ENCODE measurements around the gene ANKRD52. TPM values are rescaled to one million over a fixed set of nuclear protein-coding genes. Genes with fewer than 3 reads are reported as not detected.

The ANKRD52 gene
- total and polyA plus RNA-seq, 5 donors from 2014 or later, result 5.0 to 40.1 (median 6.9) TPM

- Histone ChIP-seq H3K27ac (ENCODE audit: insufficient read depth, low read length, poor library complexity, severe bottlenecking) (peak within 1 kb of the TSS; percentile 86), H3K4me3 (ENCODE audit: low read depth, low read length) (peak within 1 kb of the TSS; percentile 84), H3K36me3 (ENCODE audit: control insufficient read depth, insufficient read depth, low read length) (peaks cover 23% of the 10 kb centered on the region), H3K4me1 (ENCODE audit: control insufficient read depth, insufficient read depth, low read length, poor library complexity, severe bottlenecking) (peaks cover 32% of the 10 kb centered on the region), H3K27me3 (ENCODE audit: control insufficient read depth, insufficient read depth, low read length) (no peaks in the 10 kb centered on the region), H3K9me3 (ENCODE audit: control insufficient read depth in 2 of 2, low read length in 2 of 2) (no peaks in the 10 kb centered on the region)
- Mint-ChIP-seq H3K4me3 (peak within 1 kb of the TSS; percentile 95 to 99 (median 96)), H3K36me3 (peaks cover 15% of the 10 kb centered on the region), H3K9me3 (peaks cover 0 to 1% (median 0%) of the 10 kb centered on the region in 7 donors), H3K27me3 (peaks cover 16% of the 10 kb centered on the region), H3K4me1 (peaks cover 28 to 63% (median 42%) of the 10 kb centered on the region in 4 donors), H3K27ac (peak within 1 kb of the TSS; percentile 97 to 99 (median 99))
- DNase-seq, result peak; percentile 84
- peak; percentile 86 to 88 for ATAC-seq (ENCODE audit: low read depth in 2 of 2)
Measured at GRCh38 chr12:56189099-56189917, 68.9 kb downstream of the ANKRD52 start, which contains the start of gene SMARCC2. TSS of gene SMARCC2 (minus strand) at chr12:56189483. CDS start at chr12:56189461, 22 bp downstream.

DNA sequence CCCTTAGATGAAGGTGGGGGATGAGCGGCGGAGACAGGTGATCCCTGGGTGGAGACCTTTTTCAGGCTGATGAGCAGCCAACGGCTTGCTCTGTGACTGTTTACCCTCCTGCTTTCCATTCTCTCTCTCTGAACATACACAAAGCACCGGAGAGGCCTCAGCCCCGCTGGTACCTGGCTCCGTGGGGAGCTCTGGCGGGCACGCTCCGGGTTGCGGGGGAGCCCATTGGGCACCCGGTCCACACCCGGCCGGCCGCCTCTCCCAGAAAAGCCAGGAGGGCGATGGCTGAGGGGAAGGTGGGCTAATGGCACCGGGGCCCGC is 69.4 kb downstream of the ANKRD52 start:
- H3K4me1 Mint-ChIP-seq, result peaks cover 28 to 64% (median 42%) of the 10 kb centered on the region in 4 donors
- Histone ChIP-seq H3K4me1 (ENCODE audit: control insufficient read depth, insufficient read depth, low read length, poor library complexity, severe bottlenecking) (peaks cover 32% of the 10 kb centered on the region), H3K4me3 (ENCODE audit: low read depth, low read length) (peak overlapping the region; percentile 84), H3K27ac (ENCODE audit: insufficient read depth, low read length, poor library complexity, severe bottlenecking) (peak overlapping the region; percentile 86), H3K9me3 (ENCODE audit: control insufficient read depth in 2 of 2, low read length in 2 of 2) (no peaks in the 10 kb centered on the region), H3K27me3 (ENCODE audit: control insufficient read depth, insufficient read depth, low read length) (no peaks in the 10 kb centered on the region), H3K36me3 (ENCODE audit: control insufficient read depth, insufficient read depth, low read length) (peaks cover 28% of the 10 kb centered on the region)
- peaks cover 0 to 1% (median 0%) of the 10 kb centered on the region in 7 donors for H3K9me3 Mint-ChIP-seq
- H3K36me3 Mint-ChIP-seq, result peaks cover 21% of the 10 kb centered on the region
- DNase-seq, result peak in 1 of 3 donors; percentile 21
- peak in 1 of 2 donors; percentile 4 for ATAC-seq (ENCODE audit: low read depth in 2 of 2)
- peaks cover 16% of the 10 kb centered on the region for H3K27me3 Mint-ChIP-seq
- H3K4me3 Mint-ChIP-seq, result peak overlapping the region; percentile 92 to 96 (median 95)
- H3K27ac Mint-ChIP-seq, result peak overlapping the region; percentile 90 to 96 (median 94)

GRCh38 chr12:56188131-56188777 is 69.9 kb downstream of the ANKRD52 start:
- ATAC-seq (ENCODE audit: low read depth in 2 of 2) (no peak), DNase-seq (peak in 1 of 3 donors; percentile 29)
- peaks cover 32% of the 10 kb centered on the region for H3K4me1 ChIP-seq (ENCODE audit: control insufficient read depth, insufficient read depth, low read length, poor library complexity, severe bottlenecking)
- H3K27me3 ChIP-seq (ENCODE audit: control insufficient read depth, insufficient read depth, low read length), result no peaks in the 10 kb centered on the region
- Mint-ChIP-seq H3K4me1 (peaks cover 26 to 62% (median 41%) of the 10 kb centered on the region in 4 donors), H3K27ac (peak overlapping the region; percentile 90 to 96 (median 94)), H3K36me3 (peaks cover 22% of the 10 kb centered on the region), H3K27me3 (peaks cover 16% of the 10 kb centered on the region), H3K9me3 (peaks cover 0 to 1% (median 0%) of the 10 kb centered on the region in 7 donors), H3K4me3 (peak overlapping the region; percentile 92 to 96 (median 95))
- peak overlapping the region; percentile 86 for H3K27ac ChIP-seq (ENCODE audit: insufficient read depth, low read length, poor library complexity, severe bottlenecking)
- H3K36me3 ChIP-seq (ENCODE audit: control insufficient read depth, insufficient read depth, low read length), result peaks cover 33% of the 10 kb centered on the region
- no peaks in the 10 kb centered on the region for H3K9me3 ChIP-seq (ENCODE audit: control insufficient read depth in 2 of 2, low read length in 2 of 2)
- H3K4me3 ChIP-seq (ENCODE audit: low read depth, low read length), result peak overlapping the region; percentile 84

Other genes with a start within 250 kb of the ANKRD52 start
- gene IKZF4, start 237.3 kb downstream of the ANKRD52 start, total RNA-seq, result 22.3 TPM
- 1 to 10 TPM; 5.8 to 8.1 (median 6.4) TPM for gene IKZF4, start 237.3 kb downstream of the ANKRD52 start, polyA plus RNA-seq
- gene RPS26, start 216.5 kb downstream of the ANKRD52 start, total RNA-seq, result 26.3 TPM
- 1,000 to 10,000 TPM in 1 of 4 donors, 100 to 1,000 TPM in 3; 288 to 1,151 (median 836) TPM for gene RPS26, start 216.5 kb downstream of the ANKRD52 start, polyA plus RNA-seq
- 0.69 TPM for gene ERBB3, start 178.2 kb downstream of the ANKRD52 start, total RNA-seq
- gene ERBB3, start 178.2 kb downstream of the ANKRD52 start, polyA plus RNA-seq, result under 1 TPM; 0.14 to 1.00 (median 0.56) TPM
- 63.8 TPM for gene PA2G4, start 153.8 kb downstream of the ANKRD52 start, total RNA-seq
- 100 to 1,000 TPM; 193 to 203 (median 196) TPM for gene PA2G4, start 153.8 kb downstream of the ANKRD52 start, polyA plus RNA-seq
- 4,134 TPM for gene RPL41, start 141.8 kb downstream of the ANKRD52 start, total RNA-seq
- gene RPL41, start 141.8 kb downstream of the ANKRD52 start, polyA plus RNA-seq, result 1,000 to 10,000 TPM; 7,544 to 9,760 (median 8,849) TPM
- gene ZC3H10, start 140.1 kb downstream of the ANKRD52 start, total RNA-seq, result 11.0 TPM
- gene ZC3H10, start 140.1 kb downstream of the ANKRD52 start, polyA plus RNA-seq, result 1 to 10 TPM; 1.7 to 3.7 (median 2.9) TPM
- gene ESYT1, start 130.1 kb downstream of the ANKRD52 start, total RNA-seq, result 190 TPM
- 100 to 1,000 TPM; 249 to 395 (median 333) TPM for gene ESYT1, start 130.1 kb downstream of the ANKRD52 start, polyA plus RNA-seq
- 8.8 TPM for gene MYL6B, start 105.8 kb downstream of the ANKRD52 start, total RNA-seq
- gene MYL6B, start 105.8 kb downstream of the ANKRD52 start, polyA plus RNA-seq, result 10 to 100 TPM in 3 of 4 donors, 1 to 10 TPM in 1; 9.9 to 18.4 (median 11.3) TPM
- 933 TPM for gene MYL6, start 100.0 kb downstream of the ANKRD52 start, total RNA-seq
- 1,000 to 10,000 TPM; 2,559 to 3,471 (median 2,992) TPM for gene MYL6, start 100.0 kb downstream of the ANKRD52 start, polyA plus RNA-seq
- 153 TPM for gene SMARCC2, start 68.9 kb downstream of the ANKRD52 start, total RNA-seq
- gene SMARCC2, start 68.9 kb downstream of the ANKRD52 start, polyA plus RNA-seq, result 10 to 100 TPM; 46.3 to 64.1 (median 54.1) TPM
- gene RNF41, start 36.5 kb downstream of the ANKRD52 start, total RNA-seq, result 33.7 TPM
- 10 to 100 TPM; 39.2 to 45.8 (median 45.1) TPM for gene RNF41, start 36.5 kb downstream of the ANKRD52 start, polyA plus RNA-seq
- 16.9 TPM for gene NABP2, start 34.0 kb downstream of the ANKRD52 start, total RNA-seq
- gene NABP2, start 34.0 kb downstream of the ANKRD52 start, polyA plus RNA-seq, result 1 to 10 TPM; 4.1 to 6.8 (median 5.0) TPM
- 2.0 TPM for gene SLC39A5, start 28.3 kb downstream of the ANKRD52 start, total RNA-seq
- not detected for gene SLC39A5, start 28.3 kb downstream of the ANKRD52 start, polyA plus RNA-seq
- gene COQ10A, start 8.6 kb upstream of the ANKRD52 start, total RNA-seq, result 23.7 TPM
- 10 to 100 TPM in 3 of 4 donors, 1 to 10 TPM in 1; 8.1 to 11.5 (median 11.0) TPM for gene COQ10A, start 8.6 kb upstream of the ANKRD52 start, polyA plus RNA-seq
- gene CS, start 41.9 kb upstream of the ANKRD52 start, total RNA-seq, result 173 TPM
- 10 to 100 TPM; 69.3 to 85.8 (median 74.3) TPM for gene CS, start 41.9 kb upstream of the ANKRD52 start, polyA plus RNA-seq
- 47.6 TPM for gene CNPY2, start 57.6 kb upstream of the ANKRD52 start, total RNA-seq
- gene CNPY2, start 57.6 kb upstream of the ANKRD52 start, polyA plus RNA-seq, result 100 to 1,000 TPM; 139 to 166 (median 156) TPM
- 83.5 TPM for gene PAN2, start 75.6 kb upstream of the ANKRD52 start, total RNA-seq
- 10 to 100 TPM in 1 of 4 donors, 1 to 10 TPM in 3; 4.5 to 10.6 (median 7.3) TPM for gene PAN2, start 75.6 kb upstream of the ANKRD52 start, polyA plus RNA-seq
- 27.1 TPM for gene IL23A, start 80.5 kb upstream of the ANKRD52 start, total RNA-seq
- 10 to 100 TPM; 12.2 to 18.8 (median 16.8) TPM for gene IL23A, start 80.5 kb upstream of the ANKRD52 start, polyA plus RNA-seq
- 190 TPM for gene STAT2, start 101.7 kb upstream of the ANKRD52 start, total RNA-seq
- gene STAT2, start 101.7 kb upstream of the ANKRD52 start, polyA plus RNA-seq, result 10 to 100 TPM; 67.9 to 92.5 (median 79.8) TPM
- not detected for gene APOF, start 104.5 kb upstream of the ANKRD52 start, total RNA-seq
- gene APOF, start 104.5 kb upstream of the ANKRD52 start, polyA plus RNA-seq, result not detected
- 7.3 TPM for gene TIMELESS, start 191.0 kb upstream of the ANKRD52 start, total RNA-seq
- 1 to 10 TPM; 2.8 to 6.3 (median 4.6) TPM for gene TIMELESS, start 191.0 kb upstream of the ANKRD52 start, polyA plus RNA-seq
- gene MIP, start 196.3 kb upstream of the ANKRD52 start, total RNA-seq, result not detected
- gene MIP, start 196.3 kb upstream of the ANKRD52 start, polyA plus RNA-seq, result under 1 TPM in 3 of 4 donors, not detected in 1; 0.07 to 0.24 (median 0.09) TPM
- gene SPRYD4, start 210.2 kb upstream of the ANKRD52 start, total RNA-seq, result 5.3 TPM
- gene SPRYD4, start 210.2 kb upstream of the ANKRD52 start, polyA plus RNA-seq, result 1 to 10 TPM in 3 of 4 donors, under 1 TPM in 1; 0.64 to 2.0 (median 1.5) TPM
- gene GLS2, start 229.8 kb upstream of the ANKRD52 start, total RNA-seq, result 1.3 TPM
- 1 to 10 TPM in 2 of 4 donors, under 1 TPM in 2; 0.64 to 3.9 (median 2.3) TPM for gene GLS2, start 229.8 kb upstream of the ANKRD52 start, polyA plus RNA-seq

Data from CD4-positive, CD25-positive, alpha-beta regulatory T cell (primary cell).